SIG-M5 treated with dmso at 0.1 percent for 504 hours (cell line): ENCODE results near the gene TIMM9.
"Not testable (repeated sequence)": the region's sequence is repeated elsewhere in the genome, so short reads cannot be mapped to it uniquely, and the experiment has no call there.

Source experiments
- DNase-seq: peaks from one replicate; lab custom pipeline; 2025; ENCODE audit not compliant: unreplicated experiment; lab: John Stamatoyannopoulos, UW

Gene TIMM9

DNA sequence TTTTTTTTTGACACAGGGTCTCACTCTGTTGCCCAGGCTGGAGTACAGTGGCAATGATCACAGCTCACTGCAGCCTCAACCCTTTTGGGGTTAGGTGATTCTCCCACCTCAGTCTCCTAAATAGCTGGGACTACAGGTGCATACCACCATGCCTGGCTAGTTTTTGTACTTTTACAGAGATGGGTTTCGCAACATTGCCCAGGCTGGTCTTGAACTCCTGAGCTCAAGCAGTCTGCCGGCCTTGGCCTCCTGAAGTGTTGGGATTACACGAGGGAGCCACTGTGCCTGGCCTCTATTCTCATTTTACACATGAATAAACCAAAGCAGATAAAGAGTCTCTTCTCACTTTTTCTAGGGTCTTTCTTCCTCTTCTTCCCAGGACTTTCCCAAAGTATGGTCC lies 28.4 kb downstream of the TIMM9 start:
- no peak for DNase-seq

DNA sequence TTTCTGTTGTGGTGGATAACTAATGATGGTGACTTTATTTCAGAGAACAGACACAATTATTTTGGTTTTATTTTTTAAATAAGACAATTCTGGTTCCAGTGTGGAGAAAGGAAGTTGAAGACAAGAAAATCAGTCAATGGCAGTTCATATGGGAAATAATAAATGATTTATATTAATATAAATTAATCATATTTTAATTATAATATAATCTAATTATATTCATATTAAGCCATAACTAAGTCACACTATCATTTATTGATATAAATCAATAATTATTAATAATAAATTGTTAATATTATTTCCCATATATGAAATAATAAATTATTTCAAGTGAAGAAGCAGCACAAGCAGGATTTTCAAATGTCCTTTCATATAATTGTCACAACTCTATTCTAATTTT lies 28.8 kb downstream of the TIMM9 start:
- no peak for DNase-seq

DNA sequence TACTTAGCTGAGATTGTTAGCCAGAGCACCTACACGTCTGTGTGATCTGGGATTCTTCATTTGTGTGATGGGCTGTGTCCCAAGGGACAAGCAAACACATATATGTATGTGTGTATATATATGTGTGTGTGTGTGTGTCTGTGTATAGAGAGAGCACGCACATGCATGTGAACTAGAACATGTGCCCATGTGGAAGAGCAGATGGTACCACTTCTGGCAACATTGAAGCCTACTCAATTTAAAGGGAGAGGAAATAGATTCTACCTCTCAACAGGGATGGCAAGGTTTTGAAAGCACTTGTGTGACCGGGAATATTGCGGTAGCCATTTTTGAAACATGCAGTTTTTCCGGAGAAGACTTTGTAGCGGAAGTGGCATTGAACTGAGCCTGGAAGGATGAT lies 30.2 kb downstream of the TIMM9 start:
- DNase-seq = no peak

DNA sequence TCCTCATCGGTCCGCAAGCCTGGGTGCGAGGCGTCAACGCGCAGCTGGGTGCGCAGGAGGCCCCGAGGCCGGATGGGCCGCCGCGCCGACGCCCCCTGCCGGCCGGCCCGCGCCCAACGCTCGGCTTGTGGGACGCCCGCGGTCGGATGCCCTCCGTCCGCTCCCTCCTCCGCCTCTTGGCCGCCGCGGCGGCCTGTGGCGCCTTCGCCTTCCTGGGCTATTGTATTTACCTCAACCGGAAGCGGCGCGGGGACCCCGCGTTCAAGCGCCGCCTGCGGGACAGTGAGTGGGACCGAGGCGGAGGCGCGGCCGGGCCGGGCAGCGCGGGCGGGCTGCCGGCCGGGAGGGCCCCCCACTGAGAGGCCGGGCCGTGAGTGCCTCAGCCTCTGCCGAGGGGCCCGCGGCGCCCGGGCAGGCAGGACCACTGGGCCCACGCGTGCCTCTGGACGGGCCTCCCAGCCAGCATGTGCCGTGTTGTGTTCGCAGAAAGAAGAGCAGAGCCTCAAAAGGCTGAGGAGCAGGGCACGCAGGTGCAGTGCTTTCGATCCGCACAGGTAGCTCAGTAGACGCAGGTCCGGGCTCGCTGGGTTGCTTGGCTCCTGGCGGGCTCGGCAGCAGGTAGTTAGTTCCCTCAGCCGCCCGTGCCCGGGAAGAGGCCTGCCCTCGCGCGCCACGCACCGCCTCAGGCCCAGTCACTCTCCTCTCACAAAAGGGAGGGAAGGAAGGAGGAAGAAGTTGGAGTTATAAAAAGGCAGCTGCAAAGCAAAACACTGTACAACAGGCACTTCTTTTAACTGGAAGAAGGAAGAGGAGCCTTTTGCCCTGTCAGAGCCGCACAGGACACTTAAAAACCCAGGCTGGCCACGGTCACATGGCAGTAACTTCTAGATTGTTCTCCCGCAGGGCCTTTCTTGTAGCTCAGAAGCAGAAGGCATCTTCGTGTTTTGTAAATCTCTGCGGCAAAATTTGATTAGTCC lies 31.2 kb downstream of the TIMM9 start, which contains the start of gene TOMM20L:
TSS of gene TOMM20L (plus strand) at position 119 of the 977 bp plus-strand sequence. CDS start at position 147, 28 bp downstream.
- peak; percentile 55 for DNase-seq

DNA sequence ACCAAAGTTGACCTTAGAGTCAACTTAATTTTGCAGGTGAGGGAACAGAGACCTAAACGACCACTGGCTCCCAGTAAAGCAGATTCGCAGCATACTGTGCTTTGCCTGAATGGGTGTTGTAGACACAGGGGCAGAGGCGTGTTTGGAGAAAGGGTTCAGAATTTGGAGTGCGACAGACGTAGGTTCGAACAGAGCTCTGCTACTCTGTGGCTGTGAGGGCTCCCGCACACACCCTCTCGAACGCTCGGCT lies 31.8 kb downstream of the TIMM9 start:
- no peak for DNase-seq

DNA sequence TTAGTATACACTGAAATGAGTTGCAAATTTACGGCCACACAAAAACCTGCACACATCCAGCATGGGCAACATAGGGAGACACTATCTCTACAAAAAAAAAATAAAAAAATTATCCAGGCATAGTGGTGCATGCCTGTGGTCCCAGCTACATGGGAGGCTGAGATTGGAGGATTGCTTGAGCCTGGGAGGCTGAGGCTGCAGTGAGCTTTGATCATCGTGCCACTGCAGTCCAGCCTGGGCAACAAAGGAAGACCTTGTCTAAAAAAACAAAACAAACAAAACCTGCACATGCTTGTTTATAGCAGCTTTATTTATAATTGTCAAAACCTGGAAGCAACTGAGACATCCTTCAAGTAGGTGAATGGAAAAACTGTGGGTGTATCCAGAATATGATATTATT lies 36.5 kb downstream of the TIMM9 start:
- no peak for DNase-seq

DNA sequence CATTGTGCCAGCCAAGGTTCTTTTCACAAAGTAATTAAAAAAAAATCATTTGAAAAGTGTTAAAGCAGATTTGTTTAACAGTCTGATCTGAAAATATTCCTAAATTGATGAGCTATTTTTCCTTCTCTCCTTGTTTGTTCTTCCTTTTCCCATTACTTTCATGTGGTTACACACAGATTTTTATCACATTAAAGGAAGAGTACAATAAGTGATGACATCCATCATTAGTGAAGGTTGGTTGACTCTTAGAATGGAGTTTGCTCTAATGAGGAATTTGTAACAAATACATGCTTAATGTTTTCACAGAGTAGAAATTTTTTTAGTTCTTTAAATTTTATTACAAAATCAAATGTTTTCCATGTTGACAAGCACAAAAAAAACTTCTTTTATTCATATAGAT lies 50.5 kb downstream of the TIMM9 start:
- no peak for DNase-seq

DNA sequence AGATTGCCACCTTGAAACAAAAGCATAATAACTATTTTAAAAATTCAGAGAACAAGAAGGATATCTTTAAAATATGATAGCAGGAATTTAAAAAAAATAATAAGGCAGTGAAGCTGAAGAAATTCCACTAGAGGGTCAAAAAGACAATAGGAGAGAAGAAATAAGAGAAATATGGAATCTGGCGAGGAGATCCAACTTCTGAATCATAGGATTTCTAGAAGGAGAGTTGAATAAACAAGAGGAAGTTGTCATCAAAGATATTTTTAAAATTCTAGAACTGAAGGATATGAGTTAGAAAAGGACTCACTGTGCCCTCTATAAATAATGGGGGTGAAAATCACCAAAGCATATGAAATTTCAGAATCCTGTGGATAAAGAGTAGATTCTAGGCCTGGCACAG lies 58.4 kb downstream of the TIMM9 start:
- DNase-seq = no peak

DNA sequence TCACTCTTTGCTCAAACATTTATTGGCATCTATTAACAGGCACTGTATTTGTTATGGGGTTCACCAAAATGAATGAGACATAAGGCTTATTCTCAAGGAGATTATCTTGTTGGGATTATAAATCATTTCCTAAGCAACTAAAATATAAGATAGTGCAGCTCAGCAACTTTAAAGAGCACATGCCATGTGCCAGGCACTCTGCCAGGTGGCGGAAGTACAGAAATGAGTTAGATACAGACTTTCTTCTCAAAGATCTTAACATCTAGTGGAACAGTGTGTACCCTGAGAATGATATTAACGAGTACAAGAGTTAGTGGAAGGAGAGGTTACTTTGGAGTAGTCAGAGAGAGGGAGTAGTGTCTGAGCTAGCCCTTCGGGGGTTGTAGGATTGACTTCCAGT lies 60.0 kb downstream of the TIMM9 start:
- no peak for DNase-seq

DNA sequence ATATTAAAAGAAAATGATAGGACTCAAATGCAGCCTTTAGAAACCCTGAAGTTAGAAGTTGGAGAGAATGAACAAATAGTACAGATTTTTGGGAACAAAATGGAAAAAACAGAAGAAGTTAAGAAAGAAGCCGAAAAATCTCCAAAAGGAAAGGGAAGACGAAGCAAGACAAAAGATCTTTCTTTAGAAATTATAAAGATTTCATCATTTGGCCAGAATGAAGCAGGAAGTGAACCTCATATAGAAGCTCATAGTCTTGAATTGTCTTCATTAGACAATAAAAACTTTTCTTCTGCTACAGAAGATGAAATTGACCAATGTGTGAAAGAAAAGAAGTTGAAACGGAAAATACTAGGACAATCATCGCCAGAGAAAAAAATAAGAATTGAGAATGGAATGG lies 63.0 kb downstream of the TIMM9 start:
- DNase-seq = no peak

DNA sequence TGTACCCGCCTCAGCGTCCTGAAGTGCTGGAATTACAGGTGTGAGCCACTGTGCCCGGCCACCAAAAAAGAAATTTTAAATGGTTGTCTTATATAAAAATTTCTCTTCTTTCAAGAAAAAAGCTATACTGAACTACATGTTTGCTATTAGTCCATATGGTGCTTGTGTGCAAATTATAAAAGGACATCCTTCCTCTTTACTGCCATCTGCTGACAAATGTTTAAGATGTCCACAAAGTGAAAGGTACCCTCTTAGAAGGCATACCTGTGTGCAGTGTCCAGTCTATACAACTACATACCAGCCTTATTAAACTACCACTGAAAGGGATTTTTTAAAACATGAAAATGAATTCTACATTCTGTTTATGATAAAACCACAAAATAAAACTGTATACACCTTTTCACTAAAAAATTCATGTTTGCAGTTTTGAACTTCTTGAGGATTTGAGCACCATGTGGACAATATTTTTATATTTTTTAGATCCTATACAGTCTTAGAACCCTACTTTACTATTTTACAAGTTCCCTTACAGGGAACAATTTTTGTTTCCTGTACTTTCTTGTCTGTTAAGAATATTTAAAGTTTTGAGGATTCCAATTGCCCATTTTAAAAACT lies 64.4 kb downstream of the TIMM9 start:
- peak; percentile 34 for DNase-seq

DNA sequence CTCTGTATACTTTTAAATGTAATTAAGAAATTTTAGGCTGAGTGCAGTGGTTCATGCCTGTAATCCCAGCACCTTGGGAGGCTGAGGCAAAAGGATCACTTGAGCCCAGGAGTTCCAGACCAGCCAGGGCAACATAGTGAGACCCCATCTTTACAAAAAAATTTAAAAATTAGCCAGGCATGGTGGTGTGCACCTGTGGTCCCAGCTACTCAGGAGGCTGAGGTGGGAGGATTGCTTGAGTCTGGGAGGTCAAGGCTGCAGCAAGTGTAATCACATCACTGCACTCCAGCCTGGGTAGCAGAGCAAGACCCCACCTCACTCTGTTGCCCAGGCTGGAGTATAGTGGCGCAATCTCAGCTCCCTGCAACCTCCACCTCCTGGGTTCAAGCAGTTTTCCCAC lies 65.1 kb downstream of the TIMM9 start:
- not testable (repeated sequence) for DNase-seq
